ENCODE results near the gene NEMP1.

NEMP1 gene

DNA sequence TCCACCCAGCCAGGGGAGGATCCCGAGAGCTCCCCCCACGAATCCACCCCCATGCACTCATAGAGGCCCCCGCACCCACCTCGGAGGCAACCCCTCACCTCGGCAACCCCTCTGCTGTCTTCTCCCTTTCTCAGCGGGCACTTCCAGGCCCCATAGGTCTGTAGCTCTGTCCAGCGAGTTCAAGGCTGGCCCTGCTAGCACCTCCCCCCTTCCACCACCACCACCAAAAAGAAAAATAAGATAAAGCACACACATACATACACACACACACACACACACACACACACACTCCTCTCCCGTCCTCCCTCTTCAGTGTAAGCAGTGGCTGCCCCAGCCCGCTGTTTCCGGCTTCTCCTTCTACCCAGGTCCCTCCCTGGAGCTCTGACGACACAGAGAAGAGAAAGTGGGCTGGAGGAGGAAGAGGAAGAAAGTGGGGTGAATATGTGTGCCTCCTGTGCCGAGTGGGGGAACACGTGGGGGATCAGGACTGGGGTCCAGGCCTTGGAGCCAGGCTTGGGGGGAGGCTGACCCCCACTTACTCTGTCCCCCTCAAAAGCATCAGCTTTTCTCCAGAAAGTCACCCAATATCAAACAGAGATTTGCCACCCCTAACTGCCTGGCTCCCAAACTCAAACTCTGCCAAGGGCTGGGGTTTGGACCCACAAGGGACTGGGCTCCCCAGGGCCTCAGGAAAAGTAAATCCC is 32.6 kb upstream of the NEMP1 start, which contains the start of gene STAT6:
TSS of gene STAT6 (minus strand) at position 332 of the 704 bp plus-strand sequence. CDS start 3,084 bp downstream, outside the sequence.
- TF ChIP-seq, protein P1, sequence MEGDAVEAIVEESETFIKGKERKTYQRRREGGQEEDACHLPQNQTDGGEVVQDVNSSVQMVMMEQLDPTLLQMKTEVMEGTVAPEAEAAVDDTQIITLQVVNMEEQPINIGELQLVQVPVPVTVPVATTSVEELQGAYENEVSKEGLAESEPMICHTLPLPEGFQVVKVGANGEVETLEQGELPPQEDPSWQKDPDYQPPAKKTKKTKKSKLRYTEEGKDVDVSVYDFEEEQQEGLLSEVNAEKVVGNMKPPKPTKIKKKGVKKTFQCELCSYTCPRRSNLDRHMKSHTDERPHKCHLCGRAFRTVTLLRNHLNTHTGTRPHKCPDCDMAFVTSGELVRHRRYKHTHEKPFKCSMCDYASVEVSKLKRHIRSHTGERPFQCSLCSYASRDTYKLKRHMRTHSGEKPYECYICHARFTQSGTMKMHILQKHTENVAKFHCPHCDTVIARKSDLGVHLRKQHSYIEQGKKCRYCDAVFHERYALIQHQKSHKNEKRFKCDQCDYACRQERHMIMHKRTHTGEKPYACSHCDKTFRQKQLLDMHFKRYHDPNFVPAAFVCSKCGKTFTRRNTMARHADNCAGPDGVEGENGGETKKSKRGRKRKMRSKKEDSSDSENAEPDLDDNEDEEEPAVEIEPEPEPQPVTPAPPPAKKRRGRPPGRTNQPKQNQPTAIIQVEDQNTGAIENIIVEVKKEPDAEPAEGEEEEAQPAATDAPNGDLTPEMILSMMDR (IDR thresholded peaks at IDR 0.05): no peak
- peak; percentile 91 for DNase-seq (ENCODE audit: low spot score)
- peak within 1 kb of the TSS; percentile 98 for H3K27ac ChIP-seq
- H3K4me3 ChIP-seq: peak within 1 kb of the TSS; percentile 81

DNA sequence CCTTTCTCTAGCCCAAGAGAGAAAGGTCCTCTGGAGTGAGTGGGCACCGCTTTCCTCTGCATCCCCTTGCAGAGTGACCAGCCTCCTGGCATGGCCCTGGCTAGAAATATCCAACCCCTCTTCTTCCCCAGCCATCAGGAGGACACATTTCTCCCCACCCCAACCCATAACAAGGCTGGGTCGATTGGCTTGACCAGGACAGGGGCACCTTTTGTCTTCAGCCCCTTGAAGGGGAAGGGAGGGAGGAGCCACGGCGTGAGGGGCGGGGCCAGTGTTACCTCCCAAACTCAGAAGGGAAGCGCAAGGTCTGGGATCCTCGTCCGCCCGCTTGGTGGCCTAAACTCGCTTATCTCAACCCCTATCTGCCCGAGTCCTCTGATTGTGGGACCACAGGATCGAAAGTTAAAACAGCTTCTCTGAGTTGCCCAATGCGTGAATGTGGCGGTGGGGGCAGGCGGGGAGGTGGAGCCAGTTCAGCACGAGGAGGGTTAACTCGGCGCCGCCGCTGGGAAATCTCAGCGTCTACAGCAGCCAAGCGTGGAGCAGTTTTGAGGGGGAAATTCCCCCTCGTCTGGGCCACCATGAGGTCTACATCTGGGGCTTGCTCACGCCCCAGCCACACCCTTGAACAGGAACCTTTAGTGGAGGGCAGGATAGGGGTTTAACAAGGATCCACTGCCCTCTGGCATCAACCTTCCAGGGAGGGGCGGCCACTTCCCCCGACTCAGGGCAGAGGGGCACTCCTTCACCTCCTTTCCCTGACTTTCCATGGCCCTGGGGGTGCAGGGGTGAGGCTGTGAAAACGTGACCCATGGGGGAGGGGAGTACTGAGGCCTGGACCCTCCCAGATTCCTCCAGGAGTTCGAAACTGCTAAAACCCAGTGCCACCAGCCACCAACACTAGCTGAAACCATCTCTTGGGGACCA is 31.8 kb upstream of the NEMP1 start:
- DNase-seq (ENCODE audit: low spot score): no peak
- H3K4me3 ChIP-seq: peak overlapping the region; percentile 81
- peak overlapping the region; percentile 98 for H3K27ac ChIP-seq
- TF ChIP-seq, protein P1 (IDR thresholded peaks at IDR 0.05): no peak

DNA sequence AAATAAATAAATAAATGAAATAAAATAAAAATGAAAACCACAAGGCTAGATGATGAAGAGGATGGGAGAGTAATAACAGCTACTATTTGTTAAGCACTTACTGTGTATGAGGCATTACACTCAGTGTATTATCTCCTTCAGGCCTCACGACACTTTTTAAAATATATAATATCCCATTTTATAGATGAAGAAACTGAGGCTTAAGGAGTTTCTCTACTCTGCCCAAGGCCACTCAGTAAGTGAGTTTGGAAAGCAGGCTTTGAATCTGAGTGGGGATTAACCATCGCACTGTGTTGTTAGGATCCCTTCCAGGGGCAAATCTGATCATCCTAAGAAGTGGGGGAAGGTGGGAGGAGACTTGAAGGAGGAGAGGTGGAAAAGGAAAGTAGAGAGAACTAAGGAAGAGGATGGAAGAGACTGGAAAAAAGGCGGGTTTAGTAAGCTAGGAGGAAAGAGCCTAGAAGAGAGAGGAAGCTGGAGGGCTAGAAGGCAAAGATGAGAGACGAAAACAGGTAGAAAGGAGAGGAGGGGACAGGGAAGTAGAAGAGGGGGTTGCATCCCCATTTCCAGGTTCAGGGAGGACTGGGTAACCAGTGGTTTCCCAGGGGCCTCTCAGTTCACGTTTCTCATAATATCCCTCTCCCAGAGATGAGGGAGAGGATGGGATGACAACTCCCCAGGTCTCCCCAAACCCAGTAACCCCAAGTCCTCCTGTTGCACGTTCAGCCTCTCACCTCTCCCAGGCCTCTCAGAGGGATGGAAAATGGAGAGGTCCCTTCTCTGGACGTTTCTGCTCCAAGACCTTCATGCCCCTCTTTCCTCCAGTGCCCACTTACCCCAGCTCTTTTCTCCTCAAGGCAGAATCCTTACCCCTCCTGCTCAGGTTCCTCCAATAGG is 30.9 kb upstream of the NEMP1 start:
- DNase-seq (ENCODE audit: low spot score): no peak
- Histone ChIP-seq H3K27ac (peak overlapping the region; percentile 98), H3K4me3 (peak overlapping the region; percentile 81)
- TF ChIP-seq, protein P1 (IDR thresholded peaks at IDR 0.05): no peak

DNA sequence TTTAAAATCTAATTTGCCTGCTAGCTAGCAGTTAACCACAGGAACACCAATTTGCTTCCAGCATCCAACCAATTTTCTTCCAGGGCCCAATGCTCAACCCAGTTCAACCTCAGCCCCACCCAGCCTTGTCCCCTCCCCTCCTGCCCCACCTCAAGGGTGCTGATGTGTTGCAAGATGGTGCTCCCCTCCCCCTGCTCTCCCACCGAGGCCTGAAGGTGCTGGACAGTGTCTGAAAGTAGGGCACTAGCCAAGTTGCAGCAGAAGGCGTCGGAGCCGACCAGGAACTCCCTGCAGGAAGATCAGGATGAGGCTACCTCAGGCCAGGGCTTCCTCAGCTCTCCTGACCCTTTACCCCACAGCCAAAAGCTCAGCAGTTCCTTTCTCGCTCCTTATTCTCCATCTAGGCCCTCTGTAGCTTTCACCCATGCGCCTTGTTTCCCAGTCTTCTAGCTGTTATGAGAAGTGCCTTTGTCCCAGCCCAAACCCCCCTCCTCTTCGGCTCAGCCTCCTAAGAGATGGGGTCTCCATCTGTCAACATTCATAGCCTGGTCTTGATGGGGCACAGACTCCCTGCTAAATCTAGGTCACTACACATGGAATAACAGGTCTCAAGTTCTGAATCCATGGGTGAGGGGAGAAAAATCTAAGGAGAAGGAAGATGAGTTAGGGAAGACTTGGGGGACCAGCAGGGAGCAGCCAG is 29.0 kb upstream of the NEMP1 start:
- Histone ChIP-seq H3K27ac (no peak overlapping the region), H3K4me3 (no peak overlapping the region)
- no peak for DNase-seq (ENCODE audit: low spot score)
- TF ChIP-seq, protein P1 (IDR thresholded peaks at IDR 0.05): no peak

DNA sequence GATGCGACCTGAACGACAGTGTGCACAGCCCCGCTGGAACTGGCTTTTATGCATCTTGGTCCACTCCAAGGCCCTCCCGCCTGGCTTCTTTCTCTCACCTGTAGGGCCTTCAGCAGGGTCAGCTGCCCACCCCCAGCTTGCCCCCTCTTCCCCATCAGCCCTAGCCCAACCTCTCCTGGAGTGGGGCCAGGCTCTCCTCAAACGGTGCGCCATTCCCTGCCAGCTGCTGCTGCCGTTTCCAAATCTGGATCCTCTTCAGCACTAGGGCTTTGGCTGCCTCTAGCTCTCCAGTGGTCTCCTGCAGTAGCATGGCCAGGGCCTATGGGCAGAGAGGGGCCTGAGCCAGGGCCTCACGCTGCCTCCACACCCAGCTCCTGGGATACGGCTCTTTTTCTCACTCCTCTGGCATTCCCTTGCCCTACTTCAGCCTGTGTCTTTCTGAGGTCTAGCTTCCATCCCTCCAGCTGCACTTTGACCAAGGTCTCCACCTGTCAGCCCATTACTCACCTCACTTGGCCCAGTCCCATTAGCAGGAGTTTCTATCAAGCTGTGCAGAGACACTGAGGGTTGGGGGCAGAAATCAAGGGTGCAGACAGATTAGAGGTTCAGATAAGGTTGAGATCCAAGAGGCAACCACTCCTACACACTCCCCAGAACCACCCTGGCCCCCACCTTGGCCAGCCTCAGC is 27.6 kb upstream of the NEMP1 start:
- no peak for DNase-seq (ENCODE audit: low spot score)
- TF ChIP-seq, protein P1 (IDR thresholded peaks at IDR 0.05): no peak
- Histone ChIP-seq H3K27ac (no peak overlapping the region), H3K4me3 (no peak overlapping the region)
